Measurements from ENCODE around the gene MCF2L. TPM values are rescaled to one million over a fixed set of nuclear protein-coding genes. Genes with fewer than 3 reads are reported as not detected.
"Not testable (repeated sequence)": the region's sequence is repeated elsewhere in the genome, so short reads cannot be mapped to it uniquely, and the experiment has no call there.

MCF2L gene
- total and polyA plus RNA-seq, 2 experiments from 2014 or later, result 27.6 to 38.6 TPM

- no peak for TF ChIP-seq CTCF (IDR thresholded peaks at IDR 0.05; ENCODE audit: low read depth, low read length)
- Histone ChIP-seq H3K9me3 (ENCODE audit: low read depth) (no peaks in the 10 kb centered on the region), H3K27ac (no peak overlapping the region), H3K4me3 (no peak overlapping the region), H3K36me3 (no peaks in the 10 kb centered on the region), H3K4me1 (ENCODE audit: low read depth) (no peaks in the 10 kb centered on the region), H3K27me3 (peaks cover 43% of the 10 kb centered on the region)
- DNase-seq (ENCODE audit: low read depth in 1 of 2, low spot score in 1 of 2), result no peak
These were observed 83.2 kb downstream of the MCF2L start for GRCh38 chr13:113052206-113052605.

- Histone ChIP-seq H3K9me3 (ENCODE audit: low read depth) (no peaks in the 10 kb centered on the region), H3K36me3 (no peaks in the 10 kb centered on the region), H3K4me1 (ENCODE audit: low read depth) (no peaks in the 10 kb centered on the region), H3K27ac (no peak overlapping the region), H3K27me3 (peaks cover 43% of the 10 kb centered on the region), H3K4me3 (no peak overlapping the region)
- no peak for TF ChIP-seq CTCF (IDR thresholded peaks at IDR 0.05; ENCODE audit: low read depth, low read length)
- no peak for DNase-seq (ENCODE audit: low read depth in 1 of 2, low spot score in 1 of 2)
These were observed 84.0 kb downstream of the MCF2L start for GRCh38 chr13:113052971-113053370.

GRCh38 chr13:113053376-113053775 lies 84.4 kb downstream of the MCF2L start:
- no peak for DNase-seq (ENCODE audit: low read depth in 1 of 2, low spot score in 1 of 2)
- Histone ChIP-seq H3K4me1 (ENCODE audit: low read depth) (no peaks in the 10 kb centered on the region), H3K4me3 (no peak overlapping the region), H3K27ac (no peak overlapping the region), H3K36me3 (no peaks in the 10 kb centered on the region), H3K9me3 (ENCODE audit: low read depth) (no peaks in the 10 kb centered on the region), H3K27me3 (peaks cover 43% of the 10 kb centered on the region)
- no peak for TF ChIP-seq CTCF (IDR thresholded peaks at IDR 0.05; ENCODE audit: low read depth, low read length)

- Histone ChIP-seq H3K36me3 (no peaks in the 10 kb centered on the region), H3K9me3 (ENCODE audit: low read depth) (no peaks in the 10 kb centered on the region), H3K4me1 (ENCODE audit: low read depth) (no peaks in the 10 kb centered on the region), H3K27ac (no peak overlapping the region), H3K4me3 (no peak overlapping the region), H3K27me3 (peaks cover 43% of the 10 kb centered on the region)
- no peak for DNase-seq (ENCODE audit: low read depth in 1 of 2, low spot score in 1 of 2)
- TF ChIP-seq CTCF (IDR thresholded peaks at IDR 0.05; ENCODE audit: low read depth, low read length), result no peak
These were observed 85.0 kb downstream of the MCF2L start for GRCh38 chr13:113053801-113054604.

GRCh38 chr13:113057084-113057483 lies 88.1 kb downstream of the MCF2L start:
- H3K4me3 ChIP-seq, result no peak overlapping the region
- TF ChIP-seq CTCF (IDR thresholded peaks at IDR 0.05; ENCODE audit: low read depth, low read length), result no peak
- H3K27me3 ChIP-seq, result peaks cover 21% of the 10 kb centered on the region
- H3K36me3 ChIP-seq, result no peaks in the 10 kb centered on the region
- no peaks in the 10 kb centered on the region for H3K4me1 ChIP-seq (ENCODE audit: low read depth)
- no peaks in the 10 kb centered on the region for H3K9me3 ChIP-seq (ENCODE audit: low read depth)
- DNase-seq (ENCODE audit: low read depth in 1 of 2, low spot score in 1 of 2), result no peak
- no peak overlapping the region for H3K27ac ChIP-seq

- not testable (repeated sequence) for H3K27ac ChIP-seq; DNase-seq (ENCODE audit: low read depth in 1 of 2, low spot score in 1 of 2); H3K9me3 ChIP-seq (ENCODE audit: low read depth); H3K36me3 ChIP-seq; H3K4me1 ChIP-seq (ENCODE audit: low read depth); H3K4me3 ChIP-seq
- H3K27me3 ChIP-seq, result peaks cover 18% of the 10 kb centered on the region
These were observed 88.5 kb downstream of the MCF2L start for GRCh38 chr13:113057559-113057958.
